HG03520 (cell line): ENCODE measurements around the gene NBPF11.
"Not testable (repeated sequence)": the region's sequence is repeated elsewhere in the genome, so short reads cannot be mapped to it uniquely, and the experiment has no call there.

Source experiments
- ATAC-seq: cut with Tn5 transposase; IDR thresholded peaks from one replicate; pipeline ENCODE4 v1.9.1; 2021; ENCODE audit warnings: mild to moderate bottlenecking, moderate library complexity; ENCODE audit not compliant: unreplicated experiment

Gene NBPF11

GRCh38 chr1:148151911-148152656 is at the start of gene NBPF11:
Gene NBPF11 (minus strand): TSS chr1:148152281. CDS start chr1:148127003, 25,278 bp downstream.
- ATAC-seq: peak; percentile 84

GRCh38 chr1:148197396-148197795 is 45.3 kb upstream of the NBPF11 start:
- ATAC-seq: not testable (repeated sequence)

- ATAC-seq: peak; percentile 50
Measured at GRCh38 chr1:148196949-148197348, 44.9 kb upstream of the NBPF11 start.

GRCh38 chr1:148195115-148195514 is 43.0 kb upstream of the NBPF11 start:
- ATAC-seq: not testable (repeated sequence)

- ATAC-seq: not testable (repeated sequence)
Measured at GRCh38 chr1:148188768-148189167, 36.7 kb upstream of the NBPF11 start.

GRCh38 chr1:148178682-148179081 is 26.6 kb upstream of the NBPF11 start:
- ATAC-seq: not testable (repeated sequence)

- ATAC-seq: not testable (repeated sequence)
Measured at GRCh38 chr1:148175414-148175813, 23.3 kb upstream of the NBPF11 start.

GRCh38 chr1:148171995-148172394 is 19.9 kb upstream of the NBPF11 start:
- not testable (repeated sequence) for ATAC-seq

GRCh38 chr1:148166558-148167492 is 14.7 kb upstream of the NBPF11 start:
- ATAC-seq: no peak

- ATAC-seq: no peak
Measured at GRCh38 chr1:148162363-148162762, 10.3 kb upstream of the NBPF11 start.

- ATAC-seq: no peak
Measured at GRCh38 chr1:148161053-148161901, 9.2 kb upstream of the NBPF11 start.

GRCh38 chr1:148160343-148161052 is 8.4 kb upstream of the NBPF11 start:
- no peak for ATAC-seq

GRCh38 chr1:148160048-148160342 is 7.9 kb upstream of the NBPF11 start:
- no peak for ATAC-seq

GRCh38 chr1:148158341-148159003 is 6.4 kb upstream of the NBPF11 start:
- ATAC-seq: no peak

- not testable (repeated sequence) for ATAC-seq
Measured at GRCh38 chr1:148157803-148158202, 5.7 kb upstream of the NBPF11 start.

- peak; percentile 39 for ATAC-seq
Measured at GRCh38 chr1:148155494-148156275, 3.6 kb upstream of the NBPF11 start.

- not testable (repeated sequence) for ATAC-seq
Measured at GRCh38 chr1:148152795-148153194, 714 bp upstream of the NBPF11 start.

GRCh38 chr1:148151371-148151819 is 686 bp downstream of the NBPF11 start:
- ATAC-seq: peak; percentile 11

GRCh38 chr1:148150945-148151344 is 1.1 kb downstream of the NBPF11 start:
- ATAC-seq: not testable (repeated sequence)
